ENCODE results near the gene KDM1A.

The KDM1A gene

GRCh38 chr1:23065385-23065784 lies 46.1 kb downstream of the KDM1A start:
- TF ChIP-seq POLR2AphosphoS5 (IDR thresholded peaks at IDR 0.05; ENCODE audit: low read depth, low read length) (no peak), POU2F2 (IDR thresholded peaks at IDR 0.05; ENCODE audit: low read depth, low read length) (no peak), POLR2A (IDR thresholded peaks at IDR 0.05; ENCODE audit: low read depth, low read length) (no peak), TAF1 (IDR thresholded peaks at IDR 0.05; ENCODE audit: low read depth, low read length) (no peak), SPI1 (IDR thresholded peaks at IDR 0.05; ENCODE audit: low read depth, low read length) (no peak), PAX5 (IDR thresholded peaks at IDR 0.05; ENCODE audit: insufficient read depth, low read length, severe bottlenecking) (no peak)
- DNase-seq (ENCODE audit: insufficient read length, low spot score) (no peak), FAIRE-seq (no peak)

GRCh38 chr1:23066075-23066474 lies 46.8 kb downstream of the KDM1A start:
- no peak for FAIRE-seq
- no peak for TF ChIP-seq POLR2AphosphoS5 (IDR thresholded peaks at IDR 0.05; ENCODE audit: low read depth, low read length)
- no peak for TF ChIP-seq POLR2A (IDR thresholded peaks at IDR 0.05; ENCODE audit: low read depth, low read length)
- no peak for TF ChIP-seq PAX5 (IDR thresholded peaks at IDR 0.05; ENCODE audit: insufficient read depth, low read length, severe bottlenecking)
- no peak for TF ChIP-seq POU2F2 (IDR thresholded peaks at IDR 0.05; ENCODE audit: low read depth, low read length)
- no peak for TF ChIP-seq SPI1 (IDR thresholded peaks at IDR 0.05; ENCODE audit: low read depth, low read length)
- no peak for TF ChIP-seq TAF1 (IDR thresholded peaks at IDR 0.05; ENCODE audit: low read depth, low read length)
- DNase-seq (ENCODE audit: insufficient read length, low spot score): no peak

- DNase-seq (ENCODE audit: insufficient read length, low spot score) (no peak), FAIRE-seq (no peak)
- TF ChIP-seq PAX5 (IDR thresholded peaks at IDR 0.05; ENCODE audit: insufficient read depth, low read length, severe bottlenecking) (no peak), SPI1 (IDR thresholded peaks at IDR 0.05; ENCODE audit: low read depth, low read length) (no peak), POLR2A (IDR thresholded peaks at IDR 0.05; ENCODE audit: low read depth, low read length) (no peak), TAF1 (IDR thresholded peaks at IDR 0.05; ENCODE audit: low read depth, low read length) (no peak), POLR2AphosphoS5 (IDR thresholded peaks at IDR 0.05; ENCODE audit: low read depth, low read length) (no peak), POU2F2 (IDR thresholded peaks at IDR 0.05; ENCODE audit: low read depth, low read length) (no peak)
These were observed 49.9 kb downstream of the KDM1A start for GRCh38 chr1:23069149-23069548.

GRCh38 chr1:23069675-23070074 lies 50.4 kb downstream of the KDM1A start:
- DNase-seq (ENCODE audit: insufficient read length, low spot score) (no peak), FAIRE-seq (no peak)
- TF ChIP-seq POU2F2 (IDR thresholded peaks at IDR 0.05; ENCODE audit: low read depth, low read length): no peak
- no peak for TF ChIP-seq TAF1 (IDR thresholded peaks at IDR 0.05; ENCODE audit: low read depth, low read length)
- TF ChIP-seq POLR2A (IDR thresholded peaks at IDR 0.05; ENCODE audit: low read depth, low read length): no peak
- no peak for TF ChIP-seq PAX5 (IDR thresholded peaks at IDR 0.05; ENCODE audit: insufficient read depth, low read length, severe bottlenecking)
- TF ChIP-seq POLR2AphosphoS5 (IDR thresholded peaks at IDR 0.05; ENCODE audit: low read depth, low read length): no peak
- TF ChIP-seq SPI1 (IDR thresholded peaks at IDR 0.05; ENCODE audit: low read depth, low read length): no peak

GRCh38 chr1:23074012-23074411 lies 54.7 kb downstream of the KDM1A start:
- FAIRE-seq (no peak), DNase-seq (ENCODE audit: insufficient read length, low spot score) (no peak)
- TF ChIP-seq POLR2A (IDR thresholded peaks at IDR 0.05; ENCODE audit: low read depth, low read length): no peak
- TF ChIP-seq PAX5 (IDR thresholded peaks at IDR 0.05; ENCODE audit: insufficient read depth, low read length, severe bottlenecking): no peak
- TF ChIP-seq SPI1 (IDR thresholded peaks at IDR 0.05; ENCODE audit: low read depth, low read length): no peak
- TF ChIP-seq TAF1 (IDR thresholded peaks at IDR 0.05; ENCODE audit: low read depth, low read length): no peak
- TF ChIP-seq POLR2AphosphoS5 (IDR thresholded peaks at IDR 0.05; ENCODE audit: low read depth, low read length): no peak
- TF ChIP-seq POU2F2 (IDR thresholded peaks at IDR 0.05; ENCODE audit: low read depth, low read length): no peak

- no peak for FAIRE-seq
- DNase-seq (ENCODE audit: insufficient read length, low spot score): no peak
- TF ChIP-seq POLR2AphosphoS5 (IDR thresholded peaks at IDR 0.05; ENCODE audit: low read depth, low read length) (no peak), SPI1 (IDR thresholded peaks at IDR 0.05; ENCODE audit: low read depth, low read length) (no peak), POU2F2 (IDR thresholded peaks at IDR 0.05; ENCODE audit: low read depth, low read length) (no peak), POLR2A (IDR thresholded peaks at IDR 0.05; ENCODE audit: low read depth, low read length) (no peak), TAF1 (IDR thresholded peaks at IDR 0.05; ENCODE audit: low read depth, low read length) (no peak), PAX5 (IDR thresholded peaks at IDR 0.05; ENCODE audit: insufficient read depth, low read length, severe bottlenecking) (no peak)
These were observed 59.8 kb downstream of the KDM1A start for GRCh38 chr1:23079025-23079424.

GRCh38 chr1:23080885-23081284 lies 61.6 kb downstream of the KDM1A start:
- DNase-seq (ENCODE audit: insufficient read length, low spot score): no peak
- TF ChIP-seq POU2F2 (IDR thresholded peaks at IDR 0.05; ENCODE audit: low read depth, low read length): no peak
- no peak for TF ChIP-seq TAF1 (IDR thresholded peaks at IDR 0.05; ENCODE audit: low read depth, low read length)
- TF ChIP-seq POLR2AphosphoS5 (IDR thresholded peaks at IDR 0.05; ENCODE audit: low read depth, low read length): no peak
- TF ChIP-seq PAX5 (IDR thresholded peaks at IDR 0.05; ENCODE audit: insufficient read depth, low read length, severe bottlenecking): no peak
- TF ChIP-seq POLR2A (IDR thresholded peaks at IDR 0.05; ENCODE audit: low read depth, low read length): no peak
- TF ChIP-seq SPI1 (IDR thresholded peaks at IDR 0.05; ENCODE audit: low read depth, low read length): no peak
- no peak for FAIRE-seq

- FAIRE-seq (no peak), DNase-seq (ENCODE audit: insufficient read length, low spot score) (no peak)
- TF ChIP-seq PAX5 (IDR thresholded peaks at IDR 0.05; ENCODE audit: insufficient read depth, low read length, severe bottlenecking) (no peak), TAF1 (IDR thresholded peaks at IDR 0.05; ENCODE audit: low read depth, low read length) (no peak), POLR2A (IDR thresholded peaks at IDR 0.05; ENCODE audit: low read depth, low read length) (no peak), SPI1 (IDR thresholded peaks at IDR 0.05; ENCODE audit: low read depth, low read length) (no peak), POLR2AphosphoS5 (IDR thresholded peaks at IDR 0.05; ENCODE audit: low read depth, low read length) (no peak), POU2F2 (IDR thresholded peaks at IDR 0.05; ENCODE audit: low read depth, low read length) (no peak)
These were observed 62.1 kb downstream of the KDM1A start for GRCh38 chr1:23081376-23081775.

- TF ChIP-seq POLR2A (IDR thresholded peaks at IDR 0.05; ENCODE audit: low read depth, low read length) (no peak), PAX5 (IDR thresholded peaks at IDR 0.05; ENCODE audit: insufficient read depth, low read length, severe bottlenecking) (no peak), POU2F2 (IDR thresholded peaks at IDR 0.05; ENCODE audit: low read depth, low read length) (no peak), SPI1 (IDR thresholded peaks at IDR 0.05; ENCODE audit: low read depth, low read length) (no peak), TAF1 (IDR thresholded peaks at IDR 0.05; ENCODE audit: low read depth, low read length) (no peak), POLR2AphosphoS5 (IDR thresholded peaks at IDR 0.05; ENCODE audit: low read depth, low read length) (no peak)
- DNase-seq (ENCODE audit: insufficient read length, low spot score) (no peak), FAIRE-seq (no peak)
These were observed 64.6 kb downstream of the KDM1A start for GRCh38 chr1:23083714-23084480.

Data from GM12891 (cell line).